Measurements from ENCODE around the gene ZNF672.
"Not testable (repeated sequence)": the region's sequence is repeated elsewhere in the genome, so short reads cannot be mapped to it uniquely, and the experiment has no call there.

ZNF672 gene

GRCh38 chr1:248837781-248838356, at the start of gene ZNF672:
TSS of gene ZNF672 (plus strand) at chr1:248838224. CDS start at chr1:248847275, 9,051 bp downstream.
- H3K4me3 ChIP-seq (replicated peaks in 1 of 2; ENCODE audit: low read depth in 2 of 2, low read length in 2 of 2), result peak within 1 kb of the TSS; percentile 80 to 87
- DNase-seq (ENCODE audit: low read depth in 2 of 2), result peak; percentile 98 to 99
- TF ChIP-seq CTCF (IDR thresholded peaks at IDR 0.05; ENCODE audit: low read depth, low read length), result no peak

GRCh38 chr1:248788327-248788726, 49.7 kb upstream of the ZNF672 start:
- no peak for DNase-seq (ENCODE audit: low read depth in 2 of 2)
- no peak overlapping the region for H3K4me3 ChIP-seq (replicated peaks in 1 of 2; ENCODE audit: low read depth in 2 of 2, low read length in 2 of 2)
- TF ChIP-seq CTCF (IDR thresholded peaks at IDR 0.05; ENCODE audit: low read depth, low read length), result no peak

- not testable (repeated sequence) for DNase-seq (ENCODE audit: low read depth in 2 of 2); H3K4me3 ChIP-seq (replicated peaks in 1 of 2; ENCODE audit: low read depth in 2 of 2, low read length in 2 of 2)
These were observed 48.7 kb upstream of the ZNF672 start for GRCh38 chr1:248789337-248789736.

- no peak overlapping the region for H3K4me3 ChIP-seq (replicated peaks in 1 of 2; ENCODE audit: low read depth in 2 of 2, low read length in 2 of 2)
- DNase-seq (ENCODE audit: low read depth in 2 of 2), result no peak
- TF ChIP-seq CTCF (IDR thresholded peaks at IDR 0.05; ENCODE audit: low read depth, low read length), result no peak
These were observed 47.6 kb upstream of the ZNF672 start for GRCh38 chr1:248790456-248790855.

GRCh38 chr1:248791010-248791409, 47.0 kb upstream of the ZNF672 start:
- no peak for DNase-seq (ENCODE audit: low read depth in 2 of 2)
- no peak overlapping the region for H3K4me3 ChIP-seq (replicated peaks in 1 of 2; ENCODE audit: low read depth in 2 of 2, low read length in 2 of 2)
- no peak for TF ChIP-seq CTCF (IDR thresholded peaks at IDR 0.05; ENCODE audit: low read depth, low read length)

- DNase-seq (ENCODE audit: low read depth in 2 of 2), result no peak
- TF ChIP-seq CTCF (IDR thresholded peaks at IDR 0.05; ENCODE audit: low read depth, low read length), result no peak
- H3K4me3 ChIP-seq (replicated peaks in 1 of 2; ENCODE audit: low read depth in 2 of 2, low read length in 2 of 2), result no peak overlapping the region
These were observed 45.7 kb upstream of the ZNF672 start for GRCh38 chr1:248792342-248792741.

- no peak for TF ChIP-seq CTCF (IDR thresholded peaks at IDR 0.05; ENCODE audit: low read depth, low read length)
- no peak overlapping the region for H3K4me3 ChIP-seq (replicated peaks in 1 of 2; ENCODE audit: low read depth in 2 of 2, low read length in 2 of 2)
- DNase-seq (ENCODE audit: low read depth in 2 of 2), result no peak
These were observed 44.4 kb upstream of the ZNF672 start for GRCh38 chr1:248793592-248793991.

- H3K4me3 ChIP-seq (replicated peaks in 1 of 2; ENCODE audit: low read depth in 2 of 2, low read length in 2 of 2); DNase-seq (ENCODE audit: low read depth in 2 of 2): not testable (repeated sequence)
These were observed 43.4 kb upstream of the ZNF672 start for GRCh38 chr1:248794663-248795062.

All from cardiac fibroblast (primary cell).